ENCODE data around the gene TCF20.

Gene TCF20

GRCh38 chr22:42257386-42257785, 13.1 kb downstream of the TCF20 start:
- ATAC-seq = no peak
- TF ChIP-seq ZFP30 (CRISPR knock-in tag; IDR thresholded peaks at IDR 0.05) (no peak), GLIS3 (CRISPR knock-in tag; IDR thresholded peaks at IDR 0.05) (no peak), PPARA (CRISPR knock-in tag; IDR thresholded peaks at IDR 0.05; ENCODE audit: borderline replicate concordance) (no peak), ZC3H10 (CRISPR knock-in tag; IDR thresholded peaks at IDR 0.05) (no peak), ESRRG (CRISPR knock-in tag; IDR thresholded peaks at IDR 0.05) (no peak), PATZ1 (CRISPR knock-in tag; IDR thresholded peaks at IDR 0.05; ENCODE audit: borderline replicate concordance) (no peak), ZNF565 (CRISPR knock-in tag; conservative IDR thresholded peaks at IDR 0.05; ENCODE audit: low read depth) (no peak), BACH2 (CRISPR knock-in tag; IDR thresholded peaks at IDR 0.05; ENCODE audit: borderline replicate concordance) (no peak), RARB (CRISPR knock-in tag; IDR thresholded peaks at IDR 0.05) (no peak)

GRCh38 chr22:42256930-42257329, 13.5 kb downstream of the TCF20 start:
- ATAC-seq = no peak
- TF ChIP-seq CREB5 (CRISPR knock-in tag; IDR thresholded peaks at IDR 0.05; ENCODE audit: low read depth) (no peak), POU6F1 (CRISPR knock-in tag; IDR thresholded peaks at IDR 0.05; ENCODE audit: borderline replicate concordance, low read depth) (no peak), GLIS3 (CRISPR knock-in tag; IDR thresholded peaks at IDR 0.05) (no peak), PPARA (CRISPR knock-in tag; IDR thresholded peaks at IDR 0.05; ENCODE audit: borderline replicate concordance) (no peak), OSR1 (CRISPR knock-in tag; IDR thresholded peaks at IDR 0.05) (no peak), CSRNP3 (CRISPR knock-in tag; IDR thresholded peaks at IDR 0.05) (no peak), TCF4 (CRISPR knock-in tag; IDR thresholded peaks at IDR 0.05; ENCODE audit: borderline replicate concordance) (no peak), TSHZ2 (CRISPR knock-in tag; IDR thresholded peaks at IDR 0.05) (no peak), TOX (CRISPR knock-in tag; IDR thresholded peaks at IDR 0.05; ENCODE audit: borderline replicate concordance) (no peak), SNAI2 (CRISPR knock-in tag; IDR thresholded peaks at IDR 0.05) (no peak), RARB (CRISPR knock-in tag; IDR thresholded peaks at IDR 0.05) (no peak), ZNF8 (CRISPR knock-in tag; IDR thresholded peaks at IDR 0.05) (no peak), BACH2 (CRISPR knock-in tag; IDR thresholded peaks at IDR 0.05; ENCODE audit: borderline replicate concordance) (no peak), ZNF70 (CRISPR knock-in tag; IDR thresholded peaks at IDR 0.05) (no peak), ESRRG (CRISPR knock-in tag; IDR thresholded peaks at IDR 0.05) (no peak), ISL1 (CRISPR knock-in tag; IDR thresholded peaks at IDR 0.05) (no peak), PATZ1 (CRISPR knock-in tag; IDR thresholded peaks at IDR 0.05; ENCODE audit: borderline replicate concordance) (no peak), CSDC2 (CRISPR knock-in tag; IDR thresholded peaks at IDR 0.05) (no peak), ZC3H10 (CRISPR knock-in tag; IDR thresholded peaks at IDR 0.05) (no peak)
